GM12878 (cell line): Measurements from ENCODE around the gene AGRN. TPM values are rescaled to one million over a fixed set of nuclear protein-coding genes. Genes with fewer than 3 reads are reported as not detected.

Experiments used
- ATAC-seq: fragments of 200-7000 bp; cut with Tn5 transposase; 3 replicates; pipeline ENCODE4 v1.9.1; 2020; ENCODE audit warnings: mild to moderate bottlenecking, moderate library complexity
- BruUV-seq: library from RNA; stranded (reverse); fragments of 400-500 nt; replicated peaks from 2 replicates; lab custom pipeline; 2021; lab: Mats Ljungman, UMichigan
- CTCF ChIA-PET: fragments of 300-600 bp; sonication (Branson Sonifier 250); formaldehyde crosslinking; extraction: SDS; loops from one replicate; lab custom pipeline; 2021; ENCODE audit warnings: inconsistent platforms; lab: Yijun Ruan, JAX
- POLR2A ChIA-PET: fragments of 350-600 bp; formaldehyde crosslinking; extraction: SDS; loops from one replicate; lab custom pipeline; 2021; ENCODE audit warnings: inconsistent platforms; lab: Charles Lee
- RAD21 ChIA-PET: fragments of 300-600 bp; sonication (Branson Sonifier 250); formaldehyde crosslinking; loops from one replicate; lab custom pipeline; 2023; ENCODE audit warnings: antibody characterized with exemption; ENCODE audit not compliant: unreplicated experiment; lab: Charles Lee
- SMC1A ChIA-PET: fragments of 300-600 bp; sonication (Branson Sonifier 250); formaldehyde crosslinking; loops from one replicate; lab custom pipeline; 2023; ENCODE audit not compliant: unreplicated experiment, uncharacterized antibody; lab: Charles Lee
- DNase-seq: peaks from one replicate; pipeline ENCODE4 v3.0.0-alpha.2; 2011; ENCODE audit warnings: low read depth, low spot score
- FAIRE-seq: peaks from 3 replicates; lab custom pipeline; 2011; peaks lifted over from hg19 to GRCh38; lab: Jason Lieb, UNC
- H2AFZ ChIP-seq: 2 replicates; pipeline ENCODE4 v1.6.0; 2011; ENCODE audit warnings: low read depth, low read length, control low read depth; ENCODE audit not compliant: control insufficient read depth
- H3K27ac ChIP-seq: 2 replicates; pipeline ENCODE4 v1.5.1; 2011; ENCODE audit warnings: control low read depth; ENCODE audit not compliant: control insufficient read depth, insufficient read depth
- H3K27me3 ChIP-seq, 2 experiments: replicated peaks in 1 of 2; 2 replicates each; pipeline versions ENCODE4 v1.6.0 to v1.6.1; 2011; ENCODE audit warnings: low read length in 1 of 2; ENCODE audit not compliant: control insufficient read depth in 2 of 2, insufficient read depth in 2 of 2
- H3K36me3 ChIP-seq, 2 experiments: 2 replicates each; pipeline ENCODE4 v1.5.1; 2011; ENCODE audit warnings: low read length in 1 of 2; ENCODE audit not compliant: control insufficient read depth in 2 of 2, insufficient read depth in 2 of 2
- H3K4me1 ChIP-seq: 2 replicates; pipeline ENCODE4 v1.6.1; 2011; ENCODE audit warnings: mild to moderate bottlenecking, low read length, moderate library complexity, mixed read lengths; ENCODE audit not compliant: control insufficient read depth, insufficient read depth
- H3K4me2 ChIP-seq: 2 replicates; pipeline ENCODE4 v1.6.0; 2011; ENCODE audit warnings: control low read depth; ENCODE audit not compliant: control insufficient read depth, insufficient read depth
- H3K4me3 ChIP-seq: fragments of 200-600 bp; sonication (generic); 2 replicates; pipeline ENCODE4 v1.5.1; 2016
- H3K79me2 ChIP-seq: 2 replicates; pipeline ENCODE4 v1.6.0; 2011; ENCODE audit warnings: low read length; ENCODE audit not compliant: control insufficient read depth, insufficient read depth
- H3K9ac ChIP-seq: 2 replicates; pipeline ENCODE4 v1.8.0; 2011; ENCODE audit warnings: low read length, control low read depth, mixed read lengths; ENCODE audit not compliant: control insufficient read depth, insufficient read depth
- H3K9me3 ChIP-seq: replicated peaks from 3 replicates; pipeline ENCODE4 v1.5.1; 2011; ENCODE audit warnings: mild to moderate bottlenecking, low read length; ENCODE audit not compliant: control insufficient read depth, insufficient read depth
- H4K20me1 ChIP-seq: 2 replicates; pipeline ENCODE4 v1.6.0; 2011; ENCODE audit not compliant: control insufficient read depth, insufficient read depth
- EED ChIP-seq: sonication (generic); IDR thresholded peaks from 2 replicates; pipeline ENCODE4 v1.6.1; 2016; ENCODE audit warnings: antibody characterized with exemption, low read depth
- IRF4 ChIP-seq: IDR thresholded peaks from 2 replicates; pipeline ENCODE4 v1.6.1; 2011; ENCODE audit warnings: low read depth, low read length
- NFYA ChIP-seq: IDR thresholded peaks from 2 replicates; pipeline ENCODE4 v1.6.1; 2011; ENCODE audit warnings: low read depth, mild to moderate bottlenecking, low read length, improper control_type of control experiment, borderline replicate concordance
- NR2F1 ChIP-seq: fragments of 450-650 bp; conservative IDR thresholded peaks from 2 replicates; pipeline ENCODE4 v1.6.1; 2017; ENCODE audit warnings: mild to moderate bottlenecking
- POLR2AphosphoS5 ChIP-seq: IDR thresholded peaks from 2 replicates; pipeline ENCODE4 v1.6.1; 2011; ENCODE audit warnings: mild to moderate bottlenecking, low read length, inconsistent platforms
- POU2F2 ChIP-seq: IDR thresholded peaks from 3 replicates; pipeline ENCODE4 v1.6.1; 2011; ENCODE audit warnings: low read depth, mild to moderate bottlenecking, low read length, borderline replicate concordance
- RCOR1 ChIP-seq: conservative IDR thresholded peaks from 2 replicates; pipeline ENCODE4 v1.6.1; 2012; ENCODE audit warnings: low read depth, low read length, improper control_type of control experiment
- ZBED1 ChIP-seq: IDR thresholded peaks from 2 replicates; pipeline ENCODE4 v1.6.1; 2016; ENCODE audit warnings: borderline replicate concordance
- ZNF622 ChIP-seq: fragments of 450-650 bp; IDR thresholded peaks from 2 replicates; pipeline ENCODE4 v1.6.1; 2017; ENCODE audit warnings: mild to moderate bottlenecking, inconsistent platforms
- ZZZ3 ChIP-seq: IDR thresholded peaks from 2 replicates; pipeline ENCODE4 v1.6.1; 2011; ENCODE audit warnings: low read depth; ENCODE audit not compliant: control insufficient read depth, insufficient read length
- WGBS: methylation state at CpG from one replicate; pipeline ENCODE4 v1.1.6; 2016; ENCODE audit warnings: low lambda C conversion rate; ENCODE audit not compliant: insufficient replicate concordance, insufficient coverage; ENCODE audit errors: missing lambda C conversion rate; 5-methylcytosine and 5-hydroxymethylcytosine counted together
- in situ Hi-C: fragments of 300-500 bp; cut with MboI; formaldehyde crosslinking; loops from 9 replicates; pipeline ENCODE4 v1.14.3; 2018; ENCODE audit warnings: mixed read lengths
- intact Hi-C: fragments of 100-400 bp; cut with micrococcal nuclease; formaldehyde crosslinking; loops from one replicate; pipeline ENCODE4 v1.14.2; 2022; ENCODE audit not compliant: unreplicated experiment
- polyA plus RNA-seq, 11 experiments: library from polyadenylated mRNA; depleted of rRNA in 4 of 11; unstranded in 6 of 11; stranded (reverse) in 5 of 11; fragments of >200 nt; fragmentation: Nextera tagmentation in 4 of 11; fragmentation: Illumina TruSeq in 1 of 11; extraction: Ambion mirVana in 4 of 11; extraction: Trizol in 1 of 11; gene quantifications; 1 replicate in 1 of 11; 2 replicates in 10 of 11; pipeline versions ENCODE4 v1.2.1 to v1.2.3, GENCODE V29; 2011 to 2016; ENCODE audit warnings: inconsistent platforms in 2 of 11, missing spikeins in 2 of 11, low read depth in 1 of 11
- total RNA-seq, 4 experiments: library from RNA; depleted of rRNA in 3 of 4; stranded (reverse); fragments of >200 nt in 3 of 4; fragmentation: Illumina TruSeq in 1 of 4; extraction: Trizol in 1 of 4; gene quantifications; 2 replicates each; pipeline versions ENCODE4 v1.2.1 to v1.2.3, GENCODE V29; 2013 to 2021
- TF ChIP-seq, protein P1 (sequence below): fragments of 450-650 bp; IDR thresholded peaks from 2 replicates; pipeline ENCODE4 v1.6.1; 2017; ENCODE audit warnings: low read depth, mild to moderate bottlenecking, moderate library complexity
- TF ChIP-seq, protein P2 (sequence below): IDR thresholded peaks from 2 replicates; pipeline ENCODE4 v1.6.1; 2012; ENCODE audit warnings: low read length, inconsistent platforms

AGRN gene
- total and polyA plus RNA-seq, 10 of the 15 experiments (the other 5 are each of a cell fraction or from before 2014, with no cell fraction given): 0.02 to 41.8 (median 4.1) TPM

DNA sequence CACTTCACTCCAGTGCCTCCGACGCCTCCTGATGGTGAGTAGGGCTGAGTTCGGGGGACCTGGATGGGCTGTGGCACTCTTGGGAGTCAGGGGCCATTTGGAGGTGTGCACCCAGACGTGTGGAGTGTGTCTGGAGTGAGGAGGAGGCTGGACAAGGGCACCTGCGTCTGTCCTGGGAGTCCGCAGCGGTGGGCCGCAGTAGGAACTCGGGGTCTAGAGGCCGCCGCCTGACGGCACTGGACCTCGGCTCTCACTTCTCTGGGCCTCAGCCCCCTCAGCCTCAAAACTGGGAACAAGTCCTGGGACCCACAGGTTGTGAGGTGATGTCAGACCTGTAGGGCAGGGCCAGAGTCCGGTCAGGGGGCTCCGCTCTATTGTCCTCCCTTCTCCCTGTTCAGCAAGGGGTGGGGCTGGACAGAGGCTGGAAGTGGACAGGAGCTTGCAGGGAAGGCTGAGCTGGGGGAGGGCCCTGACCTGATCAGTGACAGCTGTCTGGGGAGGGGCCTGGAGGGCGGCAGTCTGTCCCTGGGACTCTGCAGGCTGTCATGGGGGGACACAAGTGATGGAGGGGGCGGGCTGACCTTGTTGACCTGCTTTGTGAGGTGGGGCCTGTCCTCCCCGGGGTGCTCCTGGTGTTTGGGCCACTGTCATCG, 15.5 kb downstream of the AGRN start:
- Histone ChIP-seq H4K20me1 (no peaks in the 10 kb centered on the region), H3K27me3 (no peaks in the 10 kb centered on the region), H3K79me2 (no peaks in the 10 kb centered on the region), H3K9ac (no peak overlapping the region), H3K4me1 (peaks cover 48% of the 10 kb centered on the region), H2AFZ (no peak overlapping the region), H3K9me3 (no peaks in the 10 kb centered on the region), H3K36me3 (no peaks in the 10 kb centered on the region; a peak in 2 of 4 replicates), H3K27ac (no peak overlapping the region), H3K4me3 (no peak overlapping the region), H3K4me2 (no peak overlapping the region)
- RAD21 ChIA-PET: no interaction called here
- SMC1A ChIA-PET: no interaction called here
- CTCF ChIA-PET: no interaction called here
- no TSS peak for BruUV-seq
- TF ChIP-seq POU2F2 (no peak), ZNF622 (no peak), NR2F1 (0 out of 2 replicates have a peak, but pooled peaks have one; percentile 13)
- POLR2A ChIA-PET: interaction anchor here (0.6 kb wide), 3 partner anchors 29 to 877 kb away, joined by 3 to 5 read pairs (median 4); no protein-coding TSS in a partner anchor
- 85% methylated on average over 19 of the region's 19 CpGs for WGBS
- FAIRE-seq (no peak), ATAC-seq (no peak), DNase-seq (no peak)
- in situ Hi-C loops (no loop called here), intact Hi-C loops (no loop called here)

DNA sequence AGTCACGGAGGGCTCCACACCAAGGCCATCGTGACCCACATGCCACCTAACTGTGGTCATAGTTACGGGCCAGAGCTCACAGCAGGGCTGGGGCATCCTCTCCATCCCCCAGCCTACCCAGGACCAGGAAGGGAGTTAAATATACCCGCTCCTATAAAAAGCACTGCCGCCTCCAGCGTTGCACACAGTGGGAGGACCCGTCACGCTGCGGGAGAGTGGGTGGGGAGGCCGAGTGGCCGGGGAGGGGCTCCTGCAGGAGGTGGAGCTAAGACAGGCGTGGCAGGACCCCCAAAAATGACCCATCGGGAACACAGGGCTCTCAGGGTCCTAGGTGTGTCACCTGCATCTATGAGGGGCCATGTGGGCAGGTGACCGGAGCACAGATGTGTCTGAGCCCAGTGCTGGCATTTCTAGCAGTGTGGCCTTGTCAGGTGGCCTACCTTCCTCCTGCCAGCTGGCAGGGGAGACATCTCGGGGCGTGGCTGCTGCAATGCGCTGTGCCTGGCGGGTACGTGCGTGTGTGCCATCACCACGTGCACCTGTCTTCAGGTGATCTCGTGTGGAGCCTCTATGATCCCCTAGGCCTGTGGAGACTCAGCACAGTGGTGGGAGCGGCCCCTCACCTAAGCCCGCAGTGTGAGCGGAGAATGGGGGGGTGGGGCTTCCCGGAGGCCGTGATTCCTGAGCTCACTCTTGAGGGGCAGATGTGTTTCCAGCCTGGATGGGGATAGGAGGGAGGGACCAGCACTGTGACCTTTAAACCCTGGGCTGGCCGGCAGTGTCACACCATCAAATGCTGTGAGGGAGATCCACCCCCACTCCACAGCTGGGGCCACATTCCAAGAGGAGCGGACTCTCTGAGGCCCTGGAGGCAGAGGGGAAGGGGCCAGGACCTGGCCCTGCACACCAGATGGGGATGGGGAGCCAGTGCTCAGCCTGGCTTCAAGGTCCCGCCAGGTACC, 17.7 kb downstream of the AGRN start:
- no peaks in the 10 kb centered on the region for H3K9me3 ChIP-seq
- in situ Hi-C loops: no loop called here
- H2AFZ ChIP-seq: no peak overlapping the region
- no peak for DNase-seq
- no peak overlapping the region for H3K27ac ChIP-seq
- 58% methylated on average over 30 of the region's 30 CpGs for WGBS
- H3K27me3 ChIP-seq: no peaks in the 10 kb centered on the region
- no peaks in the 10 kb centered on the region; a peak in 2 of 4 replicates for H3K36me3 ChIP-seq
- H3K4me2 ChIP-seq: no peak overlapping the region; the same call in 1 of the 2 replicates
- ATAC-seq: no peak
- H3K9ac ChIP-seq: no peak overlapping the region
- no peaks in the 10 kb centered on the region for H4K20me1 ChIP-seq
- H3K4me3 ChIP-seq: no peak overlapping the region
- CTCF ChIA-PET: interaction anchor here (0.7 to 3.3 kb wide), 4 partner anchors 21 to 26 kb away, joined by 3 to 29 read pairs (median 4); partner anchors contain the start of gene ISG15
- RAD21 ChIA-PET: interaction anchor here (1.2 to 3.5 kb wide), 3 partner anchors 18 to 26 kb away, joined by 4 to 26 read pairs (median 6); no protein-coding TSS in a partner anchor
- SMC1A ChIA-PET: interaction anchor here (0.9 kb wide), 1 partner anchor 25 kb away, joined by 4 read pairs; the partner anchor contains the start of gene ISG15
- no peaks in the 10 kb centered on the region for H3K79me2 ChIP-seq
- no peak for FAIRE-seq
- BruUV-seq: no TSS peak
- POLR2A ChIA-PET: interaction anchor here (0.6 to 2.0 kb wide), 4 partner anchors 23 to 203 kb away, joined by 3 to 7 read pairs (median 4); partner anchors contain the start of gene ISG15
- intact Hi-C loops: no loop called here
- peaks cover 30% of the 10 kb centered on the region for H3K4me1 ChIP-seq
- TF ChIP-seq EED (no peak), POLR2AphosphoS5 (no peak), IRF4 (no peak), RCOR1 (no peak), ZBED1 (no peak), ZZZ3 (no peak), NFYA (no peak)
- TF ChIP-seq, protein P1, sequence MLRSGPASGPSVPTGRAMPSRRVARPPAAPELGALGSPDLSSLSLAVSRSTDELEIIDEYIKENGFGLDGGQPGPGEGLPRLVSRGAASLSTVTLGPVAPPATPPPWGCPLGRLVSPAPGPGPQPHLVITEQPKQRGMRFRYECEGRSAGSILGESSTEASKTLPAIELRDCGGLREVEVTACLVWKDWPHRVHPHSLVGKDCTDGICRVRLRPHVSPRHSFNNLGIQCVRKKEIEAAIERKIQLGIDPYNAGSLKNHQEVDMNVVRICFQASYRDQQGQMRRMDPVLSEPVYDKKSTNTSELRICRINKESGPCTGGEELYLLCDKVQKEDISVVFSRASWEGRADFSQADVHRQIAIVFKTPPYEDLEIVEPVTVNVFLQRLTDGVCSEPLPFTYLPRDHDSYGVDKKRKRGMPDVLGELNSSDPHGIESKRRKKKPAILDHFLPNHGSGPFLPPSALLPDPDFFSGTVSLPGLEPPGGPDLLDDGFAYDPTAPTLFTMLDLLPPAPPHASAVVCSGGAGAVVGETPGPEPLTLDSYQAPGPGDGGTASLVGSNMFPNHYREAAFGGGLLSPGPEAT: no peak
- TF ChIP-seq, protein P2, sequence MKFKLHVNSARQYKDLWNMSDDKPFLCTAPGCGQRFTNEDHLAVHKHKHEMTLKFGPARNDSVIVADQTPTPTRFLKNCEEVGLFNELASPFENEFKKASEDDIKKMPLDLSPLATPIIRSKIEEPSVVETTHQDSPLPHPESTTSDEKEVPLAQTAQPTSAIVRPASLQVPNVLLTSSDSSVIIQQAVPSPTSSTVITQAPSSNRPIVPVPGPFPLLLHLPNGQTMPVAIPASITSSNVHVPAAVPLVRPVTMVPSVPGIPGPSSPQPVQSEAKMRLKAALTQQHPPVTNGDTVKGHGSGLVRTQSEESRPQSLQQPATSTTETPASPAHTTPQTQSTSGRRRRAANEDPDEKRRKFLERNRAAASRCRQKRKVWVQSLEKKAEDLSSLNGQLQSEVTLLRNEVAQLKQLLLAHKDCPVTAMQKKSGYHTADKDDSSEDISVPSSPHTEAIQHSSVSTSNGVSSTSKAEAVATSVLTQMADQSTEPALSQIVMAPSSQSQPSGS: no peak
